Neuronal stem cell (in vitro differentiated cells): Measurements from ENCODE around the gene KDM1B.

ENCODE experiments used
- DNase-seq: peaks from one replicate; pipeline ENCODE4 v3.0.0-alpha.2; 2013; ENCODE audit warnings: low spot score
- H2AFZ ChIP-seq: one replicate; pipeline ENCODE4 v1.6.1; 2013; ENCODE audit warnings: mild to moderate bottlenecking, low read length, inconsistent platforms
- H2AK5ac ChIP-seq: 2 replicates; pipeline ENCODE4 v1.6.1; 2013; ENCODE audit warnings: low read depth, mild to moderate bottlenecking, inconsistent platforms, low read length, moderate library complexity, mixed read lengths
- H2BK120ac ChIP-seq: 2 replicates; pipeline ENCODE4 v1.6.1; 2013; ENCODE audit warnings: low read depth, mild to moderate bottlenecking, inconsistent platforms, low read length, moderate library complexity, mixed read lengths
- H2BK12ac ChIP-seq: one replicate; pipeline ENCODE4 v1.6.1; 2013; ENCODE audit warnings: low read length, inconsistent platforms
- H2BK15ac ChIP-seq: 2 replicates; pipeline ENCODE4 v1.6.1; 2013; ENCODE audit warnings: mild to moderate bottlenecking, low read length, inconsistent platforms, mixed read lengths
- H2BK5ac ChIP-seq: one replicate; pipeline ENCODE4 v1.6.1; 2013; ENCODE audit warnings: inconsistent platforms, mild to moderate bottlenecking, low read length, moderate library complexity
- H3K14ac ChIP-seq: one replicate; pipeline ENCODE4 v1.6.1; 2013; ENCODE audit warnings: low read length, inconsistent platforms
- H3K18ac ChIP-seq: 2 replicates; pipeline ENCODE4 v1.6.1; 2013; ENCODE audit warnings: low read length, inconsistent platforms
- H3K23ac ChIP-seq: 2 replicates; pipeline ENCODE4 v1.6.1; 2013; ENCODE audit warnings: low read depth, mild to moderate bottlenecking, mixed read lengths, low read length, inconsistent platforms; ENCODE audit not compliant: poor library complexity
- H3K27ac ChIP-seq: replicated peaks from 3 replicates; pipeline ENCODE4 v1.5.1; 2013; ENCODE audit warnings: low read length, inconsistent platforms
- H3K27me3 ChIP-seq, 3 experiments: 2 replicates each; pipeline ENCODE4 v1.6.1; 2013; ENCODE audit warnings: low read length in 3 of 3, mild to moderate bottlenecking in 2 of 3, inconsistent platforms in 1 of 3, low read depth in 1 of 3, mixed read lengths in 1 of 3, moderate library complexity in 1 of 3; ENCODE audit not compliant: control insufficient read depth in 3 of 3, insufficient read depth in 3 of 3
- H3K36me3 ChIP-seq, 2 donors: replicated peaks in 1 of 2; 2 replicates each; pipeline ENCODE4 v1.6.1; 2013; ENCODE audit warnings: low read length in 2 of 2; ENCODE audit not compliant: control insufficient read depth in 2 of 2, insufficient read depth in 2 of 2
- H3K4ac ChIP-seq: 2 replicates; pipeline ENCODE4 v1.6.1; 2013; ENCODE audit warnings: inconsistent platforms, mild to moderate bottlenecking, low read length, moderate library complexity
- H3K4me1 ChIP-seq, 2 donors: 1 replicate in 1 of 2; 2 replicates in 1 of 2; pipeline ENCODE4 v1.6.1; 2013; ENCODE audit warnings: low read length in 2 of 2, low read depth in 1 of 2; ENCODE audit not compliant: control insufficient read depth in 2 of 2, insufficient read depth in 1 of 2
- H3K4me2 ChIP-seq: one replicate; pipeline ENCODE4 v1.6.1; 2013; ENCODE audit warnings: mild to moderate bottlenecking, low read length, inconsistent platforms; ENCODE audit not compliant: insufficient read depth, poor library complexity, severe bottlenecking
- H3K4me3 ChIP-seq, 2 donors: 2 replicates each; pipeline ENCODE4 v1.5.1; 2013; ENCODE audit warnings: low read length in 2 of 2, mild to moderate bottlenecking in 2 of 2, inconsistent platforms in 1 of 2, moderate library complexity in 1 of 2
- H3K79me1 ChIP-seq: one replicate; pipeline ENCODE4 v1.6.1; 2013; ENCODE audit warnings: low read depth, mild to moderate bottlenecking, inconsistent platforms, low read length, moderate library complexity
- H3K9ac ChIP-seq: one replicate; pipeline ENCODE4 v1.6.1; 2013; ENCODE audit warnings: mild to moderate bottlenecking, low read depth, low read length, inconsistent platforms; ENCODE audit not compliant: poor library complexity
- H3K9me3 ChIP-seq, 2 donors: replicated peaks in 1 of 2; 2 replicates each; pipeline versions ENCODE3 to v1.6.1; 2013; ENCODE audit warnings: low read length in 2 of 2, mild to moderate bottlenecking in 2 of 2, inconsistent platforms in 1 of 2, low read depth in 1 of 2, mixed read lengths in 1 of 2, moderate library complexity in 1 of 2; ENCODE audit not compliant: control insufficient read depth in 2 of 2, insufficient read depth in 1 of 2
- H4K8ac ChIP-seq: one replicate; pipeline ENCODE4 v1.6.1; 2013; ENCODE audit warnings: low read depth, mild to moderate bottlenecking, inconsistent platforms, low read length, moderate library complexity
- H4K91ac ChIP-seq: one replicate; pipeline ENCODE4 v1.6.1; 2013; ENCODE audit warnings: low read length, low read depth, mild to moderate bottlenecking, inconsistent platforms; ENCODE audit not compliant: poor library complexity
- WGBS, 2 donors: extraction: QIAGEN DNeasy Blood & Tissue Kit; methylation state at CpG; one replicate each; pipeline ENCODE4 v1.1.7; 2013; ENCODE audit warnings: missing lambda C conversion rate in 2 of 2, mixed read lengths in 1 of 2; ENCODE audit not compliant: insufficient read length in 2 of 2, insufficient replicate concordance in 1 of 2; ENCODE audit errors: extremely low coverage in 2 of 2; 5-methylcytosine and 5-hydroxymethylcytosine counted together

The KDM1B gene

DNA sequence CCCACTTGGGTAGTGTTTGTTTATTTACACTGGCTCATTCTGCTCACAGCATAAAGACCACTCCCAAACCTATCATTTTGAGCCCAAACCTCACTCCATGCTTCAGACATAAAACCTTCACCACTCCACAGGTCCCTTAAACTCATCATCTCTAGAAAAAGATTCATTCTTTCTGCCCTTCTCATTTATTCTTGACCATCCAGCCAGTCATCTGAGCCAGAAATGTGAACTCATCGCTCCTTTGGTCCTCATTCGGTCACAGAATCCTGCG, 12.7 kb upstream of the KDM1B start:
- H2AFZ ChIP-seq, result no peak overlapping the region
- DNase-seq, result no peak
- H3K4me3 ChIP-seq, result no peak overlapping the region
- H3K18ac ChIP-seq, result no peak overlapping the region
- peaks cover 4 to 28% of the 10 kb centered on the region in 2 donors for H3K36me3 ChIP-seq
- no peak overlapping the region for H3K14ac ChIP-seq
- no peak overlapping the region for H3K23ac ChIP-seq
- H4K91ac ChIP-seq, result no peak overlapping the region
- H3K9me3 ChIP-seq, result no peaks in the 10 kb centered on the region
- no peak overlapping the region for H2BK15ac ChIP-seq
- H4K8ac ChIP-seq, result no peak overlapping the region
- H3K27me3 ChIP-seq, result no peaks in the 10 kb centered on the region
- H3K9ac ChIP-seq, result no peak overlapping the region
- H2BK12ac ChIP-seq, result no peak overlapping the region
- H2BK120ac ChIP-seq, result no peak overlapping the region
- no peak overlapping the region for H2BK5ac ChIP-seq
- H2AK5ac ChIP-seq, result no peak overlapping the region
- no CpG with 5 or more reads among the region's 3 CpGs for WGBS, 2 donors
- H3K27ac ChIP-seq, result no peak overlapping the region
- no peaks in the 10 kb centered on the region for H3K4me1 ChIP-seq
- no peak overlapping the region for H3K4me2 ChIP-seq
- H3K79me1 ChIP-seq, result no peaks in the 10 kb centered on the region
- H3K4ac ChIP-seq, result no peak overlapping the region

DNA sequence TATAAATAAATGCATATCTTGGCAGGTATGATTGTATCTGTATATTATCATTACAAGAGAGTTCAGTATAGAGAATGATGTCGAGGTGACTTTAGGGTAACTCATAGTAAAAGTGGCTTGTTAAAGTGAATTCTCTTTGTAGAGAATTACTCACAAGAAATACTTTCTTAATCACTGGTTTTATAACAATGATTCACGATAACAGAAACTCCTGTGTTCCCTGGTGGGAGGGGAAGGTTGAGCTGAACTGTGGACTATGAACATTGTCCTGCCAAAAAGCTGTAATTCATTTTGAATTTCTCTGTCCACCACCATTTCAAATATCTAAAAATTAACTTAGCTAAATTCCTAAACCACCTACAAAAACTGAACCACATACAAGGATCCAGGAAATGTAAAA, 8.1 kb upstream of the KDM1B start:
- H3K27me3 ChIP-seq, result no peaks in the 10 kb centered on the region
- H2BK12ac ChIP-seq, result no peak overlapping the region
- no peak overlapping the region for H2BK15ac ChIP-seq
- H2AK5ac ChIP-seq, result no peak overlapping the region
- H3K9ac ChIP-seq, result no peak overlapping the region
- no peaks in the 10 kb centered on the region for H3K79me1 ChIP-seq
- no peak overlapping the region for H2BK5ac ChIP-seq
- no CpG with 5 or more reads among the region's 2 CpGs for WGBS, 2 donors
- H3K27ac ChIP-seq, result no peak overlapping the region
- H3K14ac ChIP-seq, result no peak overlapping the region
- no peak for DNase-seq
- peaks cover 0 to 8% of the 10 kb centered on the region in 2 donors for H3K36me3 ChIP-seq
- no peak overlapping the region for H3K4ac ChIP-seq
- H4K8ac ChIP-seq, result no peak overlapping the region
- no peak overlapping the region for H3K4me3 ChIP-seq
- H3K4me1 ChIP-seq, result no peaks in the 10 kb centered on the region
- no peaks in the 10 kb centered on the region for H3K9me3 ChIP-seq
- H3K4me2 ChIP-seq, result no peak overlapping the region
- H3K23ac ChIP-seq, result no peak overlapping the region
- H2BK120ac ChIP-seq, result no peak overlapping the region
- no peak overlapping the region for H2AFZ ChIP-seq
- H3K18ac ChIP-seq, result no peak overlapping the region
- H4K91ac ChIP-seq, result no peak overlapping the region

DNA sequence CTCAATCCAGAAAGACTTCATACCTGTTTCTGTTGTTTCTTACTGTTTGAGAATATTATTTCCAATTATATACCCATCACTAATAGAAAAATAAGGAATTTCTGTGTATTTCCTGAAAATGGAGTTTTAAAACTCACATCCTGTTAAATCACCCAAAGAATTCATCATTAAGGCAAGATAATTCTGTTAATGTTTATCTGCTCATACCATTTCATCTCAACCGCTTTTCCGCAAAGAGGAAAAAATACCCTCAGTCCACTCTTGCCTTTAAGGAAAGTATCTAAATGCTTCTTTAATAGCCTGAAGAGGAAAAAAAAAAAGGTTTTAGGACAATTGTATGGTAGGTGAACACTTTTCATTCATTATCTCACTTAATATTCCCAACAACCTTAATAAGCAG, 7.6 kb upstream of the KDM1B start:
- no peak overlapping the region for H2BK120ac ChIP-seq
- no peaks in the 10 kb centered on the region for H3K27me3 ChIP-seq
- no peaks in the 10 kb centered on the region for H3K9me3 ChIP-seq
- H2BK12ac ChIP-seq, result no peak overlapping the region
- no peak overlapping the region for H3K9ac ChIP-seq
- no peaks in the 10 kb centered on the region for H3K79me1 ChIP-seq
- H3K23ac ChIP-seq, result no peak overlapping the region
- no peak overlapping the region for H3K14ac ChIP-seq
- WGBS, 2 donors, result no CpG with 5 or more reads among the region's 2 CpGs
- no peak for DNase-seq
- no peak overlapping the region for H2AK5ac ChIP-seq
- H2BK5ac ChIP-seq, result no peak overlapping the region
- no peak overlapping the region for H2BK15ac ChIP-seq
- peaks cover 0 to 4% of the 10 kb centered on the region in 2 donors for H3K36me3 ChIP-seq
- no peak overlapping the region for H3K4ac ChIP-seq
- no peak overlapping the region for H3K27ac ChIP-seq
- no peak overlapping the region for H2AFZ ChIP-seq
- no peak overlapping the region for H4K91ac ChIP-seq
- no peak overlapping the region for H4K8ac ChIP-seq
- H3K18ac ChIP-seq, result no peak overlapping the region
- peaks cover 0 to under 1% of the 10 kb centered on the region in 2 donors for H3K4me1 ChIP-seq
- no peak overlapping the region for H3K4me2 ChIP-seq
- H3K4me3 ChIP-seq, result no peak overlapping the region

DNA sequence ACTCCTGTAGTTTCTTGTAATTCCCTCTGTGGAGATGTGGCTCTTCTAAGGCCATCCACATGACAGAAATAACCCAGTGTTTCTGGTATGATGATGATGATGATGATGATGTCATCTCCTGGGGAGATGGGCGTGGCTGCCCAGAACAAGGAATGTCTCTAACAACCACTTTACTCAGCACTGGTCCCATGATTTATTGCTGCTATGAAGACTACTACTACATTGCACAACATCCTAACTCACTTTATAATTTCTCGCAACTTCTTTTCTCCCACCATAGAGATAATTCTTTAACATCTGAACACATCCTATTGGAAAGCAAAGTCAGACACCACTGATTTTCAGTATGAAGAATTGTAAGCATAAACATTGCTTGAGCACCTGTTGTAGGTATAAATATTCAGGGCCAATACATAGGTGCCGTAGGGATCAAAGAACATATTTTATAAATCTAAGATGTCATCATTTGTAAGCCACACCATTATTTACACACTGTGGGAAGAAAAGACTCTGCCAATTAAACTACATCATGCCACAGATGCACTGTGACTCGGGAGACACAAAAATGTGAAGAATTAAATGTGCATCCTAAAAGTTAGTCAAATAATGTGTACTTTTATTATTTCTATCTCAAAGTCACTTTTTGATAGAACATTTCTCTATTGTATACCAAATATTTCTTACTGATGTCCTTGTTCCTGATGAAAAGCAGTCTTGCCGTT, 6.8 kb upstream of the KDM1B start:
- H3K79me1 ChIP-seq, result no peaks in the 10 kb centered on the region
- H3K18ac ChIP-seq, result no peak overlapping the region
- no peak overlapping the region for H4K8ac ChIP-seq
- H3K14ac ChIP-seq, result no peak overlapping the region
- H2BK5ac ChIP-seq, result no peak overlapping the region
- H4K91ac ChIP-seq, result no peak overlapping the region
- H3K23ac ChIP-seq, result no peak overlapping the region
- no peak overlapping the region for H3K4me2 ChIP-seq
- H3K4ac ChIP-seq, result no peak overlapping the region
- no peak overlapping the region for H3K4me3 ChIP-seq
- no peak for DNase-seq
- H3K9ac ChIP-seq, result no peak overlapping the region
- no peak overlapping the region for H2BK15ac ChIP-seq
- no peak overlapping the region for H2AFZ ChIP-seq
- no peaks in the 10 kb centered on the region for H3K9me3 ChIP-seq
- no peak overlapping the region for H2BK120ac ChIP-seq
- no peak overlapping the region for H3K27ac ChIP-seq
- H3K4me1 ChIP-seq, result peaks cover 2 to 5% of the 10 kb centered on the region in 2 donors
- 100% methylated on average over 1 of the region's 5 CpGs; no CpG with 5 or more reads in 1 of the 2 donors for WGBS, 2 donors
- H2BK12ac ChIP-seq, result no peak overlapping the region
- H2AK5ac ChIP-seq, result no peak overlapping the region
- H3K36me3 ChIP-seq, result no peaks in the 10 kb centered on the region
- no peaks in the 10 kb centered on the region for H3K27me3 ChIP-seq
